GM19035 (cell line): ENCODE measurements around the gene MARCHF9.

Source experiments
- ATAC-seq: cut with Tn5 transposase; IDR thresholded peaks from one replicate; pipeline ENCODE4 v1.9.1; 2021; ENCODE audit not compliant: unreplicated experiment

MARCHF9 gene

GRCh38 chr12:57737467-57738460 lies 17.1 kb upstream of the MARCHF9 start:
- ATAC-seq, result no peak

- no peak for ATAC-seq
These were observed 16.2 kb upstream of the MARCHF9 start, which contains the start of gene AGAP2 for GRCh38 chr12:57738661-57739237. Gene AGAP2 (minus strand): TSS chr12:57738742. CDS start chr12:57738246, 496 bp downstream.

GRCh38 chr12:57739387-57739786 lies 15.5 kb upstream of the MARCHF9 start:
- no peak for ATAC-seq

GRCh38 chr12:57739914-57740538 lies 14.9 kb upstream of the MARCHF9 start:
- no peak for ATAC-seq

- ATAC-seq, result peak; percentile 38
These were observed 14.1 kb upstream of the MARCHF9 start for GRCh38 chr12:57740656-57741412.

- ATAC-seq, result no peak
These were observed 13.5 kb upstream of the MARCHF9 start for GRCh38 chr12:57741413-57741789.

GRCh38 chr12:57741844-57742738 lies 12.8 kb upstream of the MARCHF9 start:
- peak; percentile 55 for ATAC-seq

- no peak for ATAC-seq
These were observed 11.1 kb upstream of the MARCHF9 start for GRCh38 chr12:57743769-57744168.

GRCh38 chr12:57744194-57744776 lies 10.6 kb upstream of the MARCHF9 start:
- ATAC-seq, result peak; percentile 43

GRCh38 chr12:57744777-57745484 lies 10.0 kb upstream of the MARCHF9 start, which contains the start of gene TSPAN31:
Gene TSPAN31 (plus strand): TSS chr12:57745039. CDS start chr12:57745155, 116 bp downstream.
- ATAC-seq, result peak; percentile 84

- ATAC-seq, result no peak
These were observed 9.4 kb upstream of the MARCHF9 start for GRCh38 chr12:57745485-57745881.

- ATAC-seq, result no peak
These were observed 8.9 kb upstream of the MARCHF9 start for GRCh38 chr12:57746025-57746424.

GRCh38 chr12:57749061-57749460 lies 5.8 kb upstream of the MARCHF9 start:
- ATAC-seq, result no peak

- ATAC-seq, result no peak
These were observed 4.1 kb upstream of the MARCHF9 start for GRCh38 chr12:57750561-57751431.

GRCh38 chr12:57751432-57751787 lies 3.5 kb upstream of the MARCHF9 start:
- ATAC-seq, result no peak

GRCh38 chr12:57751788-57752667 lies 2.9 kb upstream of the MARCHF9 start, which contains the start of gene CDK4:
Gene CDK4 (minus strand): TSS chr12:57752310. CDS start chr12:57751717, 593 bp downstream.
- peak; percentile 68 for ATAC-seq

GRCh38 chr12:57752668-57753000 lies 2.3 kb upstream of the MARCHF9 start:
- ATAC-seq, result no peak
